Caco-2 (cell line): ENCODE data around the gene NKTR. TPM values are rescaled to one million over a fixed set of nuclear protein-coding genes. Genes with fewer than 3 reads are reported as not detected.
A peak's percentile ranks its signal among the peaks of the same experiment; 100 is the strongest.

Experiments
- BruUV-seq: library from RNA; stranded (reverse); fragments of 400-500 nt; replicated peaks from 2 replicates; lab custom pipeline; 2021; lab: Mats Ljungman, UMichigan
- CTCF ChIA-PET: fragments of 300-600 bp; sonication (Branson Sonifier 250); formaldehyde crosslinking; loops from one replicate; lab custom pipeline; 2022; ENCODE audit warnings: antibody characterized with exemption; lab: Charles Lee
- POLR2A ChIA-PET: fragments of 300-600 bp; sonication (Branson Sonifier 250); formaldehyde crosslinking; loops from one replicate; lab custom pipeline; 2022; ENCODE audit warnings: antibody characterized with exemption; lab: Charles Lee
- DNase-seq, 2 experiments: peaks; one replicate each; pipeline versions ENCODE4 v3.0.0 to v3.0.0-alpha.2; 2020 to 2022
- H3K27me3 ChIP-seq: replicated peaks from 2 replicates; pipeline ENCODE4 v1.6.0; 2011; ENCODE audit warnings: low read length; ENCODE audit not compliant: control insufficient read depth, insufficient read depth
- H3K36me3 ChIP-seq: 2 replicates; pipeline ENCODE4 v1.5.1; 2011; ENCODE audit warnings: low read length; ENCODE audit not compliant: control insufficient read depth, insufficient read depth
- H3K4me1 ChIP-seq: fragments of 250-450 bp; sonication (Bioruptor Pico); 2 replicates; pipeline ENCODE4 v1.5.1; 2020; ENCODE audit warnings: mild to moderate bottlenecking
- H3K4me3 ChIP-seq: 2 replicates; pipeline ENCODE4 v1.5.1; 2011; ENCODE audit warnings: low read depth, mild to moderate bottlenecking, control low read depth, low read length
- H3K9me3 ChIP-seq: fragments of 250-450 bp; sonication (Bioruptor Pico); 2 replicates; pipeline ENCODE4 v1.5.1; 2020; ENCODE audit warnings: mild to moderate bottlenecking, moderate library complexity
- H3K27ac Mint-ChIP-seq: one replicate; pipeline ENCODE4 v1.8.0; 2022; ENCODE audit warnings: mixed read lengths; ENCODE audit not compliant: unreplicated experiment
- H3K27me3 Mint-ChIP-seq: one replicate; pipeline ENCODE4 v1.8.0; 2022; ENCODE audit warnings: mixed read lengths; ENCODE audit not compliant: insufficient read depth, unreplicated experiment
- H3K36me3 Mint-ChIP-seq: one replicate; pipeline ENCODE4 v1.8.0; 2022; ENCODE audit warnings: mild to moderate bottlenecking, mixed read lengths; ENCODE audit not compliant: insufficient read depth, unreplicated experiment
- H3K4me1 Mint-ChIP-seq: one replicate; pipeline ENCODE4 v1.8.0; 2022; ENCODE audit warnings: low read depth, mixed read lengths; ENCODE audit not compliant: unreplicated experiment
- H3K4me3 Mint-ChIP-seq: one replicate; pipeline ENCODE4 v1.8.0; 2022; ENCODE audit warnings: mild to moderate bottlenecking, moderate library complexity, mixed read lengths; ENCODE audit not compliant: unreplicated experiment
- H3K9me3 Mint-ChIP-seq: one replicate; pipeline ENCODE4 v1.8.0; 2022; ENCODE audit warnings: mixed read lengths; ENCODE audit not compliant: unreplicated experiment
- CTCF ChIP-seq, 2 experiments: fragments of 200-600 bp in 1 of 2; IDR thresholded peaks; 1 replicate in 1 of 2; 2 replicates in 1 of 2; pipeline versions ENCODE4 v1.5.1 to v1.8.0; 2011 to 2022; ENCODE audit warnings: antibody characterized with exemption in 1 of 2, control low read depth in 1 of 2, inconsistent platforms in 1 of 2, low read depth in 1 of 2, low read length in 1 of 2, mild to moderate bottlenecking in 1 of 2, moderate library complexity in 1 of 2; ENCODE audit not compliant: insufficient read depth in 1 of 2, severe bottlenecking in 1 of 2, unreplicated experiment in 1 of 2
- intact Hi-C: fragments of 100-400 bp; cut with micrococcal nuclease; formaldehyde crosslinking; loops from one replicate; pipeline ENCODE4 v1.10.0; 2022; ENCODE audit not compliant: unreplicated experiment
- total RNA-seq: library from RNA; stranded (reverse); gene quantifications from 2 replicates; pipeline ENCODE4 v1.2.3, GENCODE V29; 2022

The NKTR gene
- total RNA-seq, 1 experiment from 2014 or later: 66.6 TPM

GRCh38 chr3:42678447-42678846 lies 78.0 kb downstream of the NKTR start:
- H3K36me3 ChIP-seq: no peaks in the 10 kb centered on the region
- ChIA-PET CTCF (no interaction called here), POLR2A (no interaction called here)
- BruUV-seq: no TSS peak
- intact Hi-C loops: no loop called here
- Mint-ChIP-seq H3K9me3 (peaks cover 9% of the 10 kb centered on the region), H3K27me3 (peaks cover 16% of the 10 kb centered on the region), H3K36me3 (no peaks in the 10 kb centered on the region), H3K4me3 (no peak overlapping the region), H3K4me1 (no peaks in the 10 kb centered on the region), H3K27ac (no peak overlapping the region)
- H3K4me3 ChIP-seq: no peak overlapping the region
- H3K9me3 ChIP-seq: no peaks in the 10 kb centered on the region; the same call in 1 of the 2 replicates
- H3K27me3 ChIP-seq: no peaks in the 10 kb centered on the region; the same call in 1 of the 2 replicates
- no peaks in the 10 kb centered on the region for H3K4me1 ChIP-seq
- no peak for TF ChIP-seq CTCF (IDR thresholded peaks at IDR 0.05; ENCODE audit: insufficient read depth in 1 of 2, low read depth in 1 of 2, low read length in 1 of 2, severe bottlenecking in 1 of 2, unreplicated experiment in 1 of 2)
- no peak for DNase-seq

- POLR2A ChIA-PET: no interaction called here
- intact Hi-C loops: no loop called here
Observed at GRCh38 chr3:42680271-42680670, 79.8 kb downstream of the NKTR start.

GRCh38 chr3:42680806-42681205 lies 80.3 kb downstream of the NKTR start:
- Mint-ChIP-seq H3K4me3 (no peak overlapping the region), H3K4me1 (no peaks in the 10 kb centered on the region), H3K9me3 (peaks cover 9% of the 10 kb centered on the region), H3K27ac (no peak overlapping the region), H3K27me3 (peaks cover 16% of the 10 kb centered on the region), H3K36me3 (no peaks in the 10 kb centered on the region)
- intact Hi-C loops: no loop called here
- CTCF ChIA-PET: no interaction called here
- no peak for TF ChIP-seq CTCF (IDR thresholded peaks at IDR 0.05; ENCODE audit: insufficient read depth in 1 of 2, low read depth in 1 of 2, low read length in 1 of 2, severe bottlenecking in 1 of 2, unreplicated experiment in 1 of 2)
- BruUV-seq: no TSS peak
- Histone ChIP-seq H3K4me1 (no peaks in the 10 kb centered on the region), H3K9me3 (no peaks in the 10 kb centered on the region; the same call in 1 of the 2 replicates), H3K36me3 (no peaks in the 10 kb centered on the region), H3K4me3 (no peak overlapping the region), H3K27me3 (no peaks in the 10 kb centered on the region; the same call in 1 of the 2 replicates)
- peak in 1 of 2 experiments; percentile 11 for DNase-seq
- POLR2A ChIA-PET: no interaction called here

More at GRCh38 chr3:42680271-42680670, 79.8 kb downstream of the NKTR start:
- TF ChIP-seq CTCF (IDR thresholded peaks at IDR 0.05; ENCODE audit: insufficient read depth in 1 of 2, low read depth in 1 of 2, low read length in 1 of 2, severe bottlenecking in 1 of 2, unreplicated experiment in 1 of 2): no peak
- H3K9me3 ChIP-seq: no peaks in the 10 kb centered on the region; the same call in 1 of the 2 replicates
- H3K27me3 ChIP-seq: no peaks in the 10 kb centered on the region; the same call in 1 of the 2 replicates
- no peaks in the 10 kb centered on the region for H3K36me3 ChIP-seq
- H3K4me3 ChIP-seq: no peak overlapping the region
- Mint-ChIP-seq H3K4me1 (no peaks in the 10 kb centered on the region), H3K36me3 (no peaks in the 10 kb centered on the region), H3K4me3 (no peak overlapping the region), H3K27ac (no peak overlapping the region), H3K27me3 (peaks cover 16% of the 10 kb centered on the region), H3K9me3 (peaks cover 9% of the 10 kb centered on the region)
- no peaks in the 10 kb centered on the region for H3K4me1 ChIP-seq
- CTCF ChIA-PET: no interaction called here
- DNase-seq: no peak
- no TSS peak for BruUV-seq
